ENCODE measurements around the gene NPAS3.

Gene NPAS3

GRCh38 chr14:33188880-33189279 lies 250.2 kb downstream of the NPAS3 start:
- no peak for DNase-seq

DNA sequence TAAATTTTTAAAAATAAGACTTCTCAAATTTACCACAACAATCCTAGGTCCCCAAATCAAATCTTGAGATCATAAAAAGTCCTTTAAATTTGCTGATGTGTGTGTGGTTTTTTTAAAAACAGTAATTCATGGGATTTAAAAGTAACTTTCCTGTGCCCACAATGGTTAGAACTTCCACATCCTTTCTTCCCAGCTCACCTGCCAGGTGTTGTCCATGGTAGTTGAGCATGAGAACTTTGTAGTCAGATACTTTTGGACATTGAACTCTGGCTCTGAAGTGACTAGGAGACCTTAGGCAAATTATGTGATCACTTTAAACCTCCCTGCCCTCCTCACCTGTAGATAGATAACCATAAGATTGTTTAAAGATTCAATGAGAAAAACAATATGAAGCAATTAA lies 253.2 kb downstream of the NPAS3 start:
- DNase-seq: no peak

DNA sequence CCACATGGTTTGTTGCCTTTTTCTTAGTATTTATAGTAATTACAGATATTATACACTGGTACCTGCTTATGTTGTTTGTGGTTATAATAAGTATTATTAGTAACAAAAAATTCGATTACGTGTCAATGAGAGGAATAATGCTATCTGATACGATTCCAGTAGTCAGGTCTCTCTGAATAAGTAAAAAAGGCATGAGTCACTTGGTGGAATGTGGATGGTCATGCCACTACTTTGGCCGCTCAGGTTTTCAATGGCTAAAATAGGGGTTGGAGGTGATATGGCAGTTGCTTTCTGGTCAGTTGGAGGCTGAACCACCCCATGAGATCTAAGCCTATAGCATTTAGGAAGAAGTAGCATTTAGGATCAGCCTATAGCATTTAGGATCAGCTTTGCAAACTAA lies 255.9 kb downstream of the NPAS3 start:
- no peak for DNase-seq

- no peak for DNase-seq
Measured at GRCh38 chr14:33198684-33199083, 260.0 kb downstream of the NPAS3 start.

DNA sequence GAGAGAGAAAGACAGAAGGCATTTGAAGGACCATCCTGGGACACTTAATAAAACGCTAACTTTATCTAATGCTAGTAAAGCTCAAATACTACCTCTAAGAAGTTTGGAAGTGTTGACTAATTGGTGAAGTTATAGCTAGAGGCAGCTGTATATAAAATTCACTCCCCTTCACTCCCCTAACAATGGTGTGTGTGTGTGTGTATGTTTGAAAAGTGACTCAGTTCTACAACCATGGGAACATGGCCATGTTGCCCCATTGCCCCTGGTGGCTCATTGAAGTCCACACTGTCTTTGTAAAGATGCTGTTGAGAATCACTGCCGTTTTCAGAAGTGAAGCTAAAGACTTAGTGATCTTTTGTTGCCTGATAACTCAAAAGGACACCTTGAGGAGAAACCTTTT lies 262.4 kb downstream of the NPAS3 start:
- DNase-seq: no peak

DNA sequence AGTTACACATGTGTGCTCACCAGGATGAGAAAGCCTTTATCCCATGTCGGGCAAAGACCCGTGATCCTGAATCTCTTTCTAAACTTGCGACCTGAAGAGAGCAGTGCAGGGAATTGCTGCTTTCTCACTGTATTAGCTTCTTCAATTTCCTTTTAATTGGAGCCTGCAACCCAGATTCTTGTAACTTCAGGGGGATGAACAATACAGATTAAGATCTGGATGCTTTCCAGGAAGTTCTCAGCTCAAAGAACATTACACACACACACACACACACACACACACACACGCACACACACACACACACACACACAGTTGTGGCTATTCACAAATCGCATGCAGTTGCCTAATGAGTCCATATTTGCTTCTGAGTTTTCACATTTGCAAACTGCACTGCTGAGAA lies 268.3 kb downstream of the NPAS3 start:
- no peak for DNase-seq

GRCh38 chr14:33207467-33208017 lies 268.9 kb downstream of the NPAS3 start:
- DNase-seq: no peak

DNA sequence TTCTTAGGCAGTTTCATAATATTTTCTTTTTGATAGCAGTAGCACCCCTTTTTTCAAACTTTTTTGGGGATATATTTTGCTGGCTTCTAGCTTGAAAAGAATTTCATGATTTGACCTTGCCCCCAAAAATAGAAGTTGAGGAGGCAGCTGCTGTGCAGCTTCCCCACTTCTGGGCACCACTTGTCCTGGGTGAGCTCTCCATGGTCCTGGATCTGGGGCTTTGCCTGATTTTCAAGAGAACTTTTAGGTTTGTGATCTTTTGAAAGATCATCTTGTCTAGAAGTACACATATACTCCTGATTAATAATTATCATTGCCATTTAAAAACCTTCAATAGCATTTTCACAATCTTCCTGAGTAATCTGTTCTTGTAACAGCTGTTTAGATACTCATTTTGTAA lies 271.6 kb downstream of the NPAS3 start:
- DNase-seq: no peak

DNA sequence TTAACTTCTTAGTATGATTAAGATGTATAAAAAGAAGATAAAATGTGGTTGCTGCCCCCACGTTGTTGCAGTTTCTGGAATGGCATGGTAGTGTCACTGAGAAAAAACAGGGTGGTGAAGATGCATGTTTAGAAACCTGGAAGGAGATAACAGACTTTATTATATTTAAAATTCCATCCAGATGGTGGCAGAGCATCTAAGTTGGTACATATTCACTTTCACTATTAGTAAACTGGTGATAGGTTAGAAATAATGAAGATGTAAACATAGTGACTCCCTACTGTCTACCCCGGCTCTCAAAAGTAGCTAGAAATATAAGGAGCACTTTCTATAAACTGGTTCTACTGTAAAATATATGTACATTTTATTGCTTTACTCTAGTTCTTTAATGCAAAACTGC lies 279.3 kb downstream of the NPAS3 start:
- no peak for DNase-seq

DNA sequence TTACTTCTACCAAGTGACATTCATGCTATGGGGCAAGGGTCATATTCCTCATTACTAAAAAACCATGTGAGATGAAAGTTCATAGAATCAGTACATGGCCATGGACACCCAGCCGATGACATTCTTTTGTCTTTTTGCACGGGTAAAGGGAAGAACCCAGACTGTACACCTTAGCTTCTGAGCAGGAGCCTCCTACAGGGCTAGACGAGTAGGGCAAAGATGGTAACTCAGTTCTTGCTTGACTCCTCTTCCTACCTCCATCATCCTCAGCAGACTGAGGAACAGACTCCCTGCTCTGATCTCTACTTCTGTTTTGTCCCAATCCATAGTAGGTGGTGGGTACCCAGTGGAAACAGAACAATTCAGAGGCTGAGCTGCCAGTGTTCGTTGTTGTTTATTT lies 281.3 kb downstream of the NPAS3 start:
- no peak for DNase-seq

GRCh38 chr14:33229269-33229929 lies 290.7 kb downstream of the NPAS3 start:
- DNase-seq: no peak

- no peak for DNase-seq
Measured at GRCh38 chr14:33230021-33230420, 291.3 kb downstream of the NPAS3 start.

DNA sequence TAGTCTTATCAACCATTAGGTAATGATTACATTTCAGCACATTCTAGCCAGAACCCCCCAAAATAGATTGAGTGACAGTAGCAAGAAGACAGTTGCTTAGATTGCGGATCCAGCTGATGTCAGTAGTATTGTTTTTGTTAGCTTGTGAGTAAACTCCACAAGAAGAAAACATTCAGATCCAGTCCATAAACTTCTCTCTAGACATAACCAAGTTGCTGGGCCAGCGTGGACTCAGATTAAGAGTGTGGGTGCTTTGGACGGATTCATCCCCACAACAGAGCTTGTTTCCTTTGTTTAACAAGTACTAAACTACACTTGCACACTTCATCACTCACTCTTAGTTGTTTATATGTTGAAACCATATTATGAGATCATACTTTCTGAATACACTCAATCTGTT lies 293.4 kb downstream of the NPAS3 start:
- DNase-seq: no peak

GRCh38 chr14:33237115-33237740 lies 298.5 kb downstream of the NPAS3 start:
- DNase-seq: no peak

- no peak for DNase-seq
Measured at GRCh38 chr14:33239465-33239864, 300.8 kb downstream of the NPAS3 start.

GRCh38 chr14:33240466-33240865 lies 301.8 kb downstream of the NPAS3 start:
- DNase-seq: no peak

- DNase-seq: no peak
Measured at GRCh38 chr14:33241331-33241730, 302.7 kb downstream of the NPAS3 start.

- no peak for DNase-seq
Measured at GRCh38 chr14:33249233-33249820, 310.6 kb downstream of the NPAS3 start.

- DNase-seq: no peak
Measured at GRCh38 chr14:33250963-33251362, 312.3 kb downstream of the NPAS3 start.

- DNase-seq: no peak
Measured at GRCh38 chr14:33254342-33254741, 315.7 kb downstream of the NPAS3 start.

DNA sequence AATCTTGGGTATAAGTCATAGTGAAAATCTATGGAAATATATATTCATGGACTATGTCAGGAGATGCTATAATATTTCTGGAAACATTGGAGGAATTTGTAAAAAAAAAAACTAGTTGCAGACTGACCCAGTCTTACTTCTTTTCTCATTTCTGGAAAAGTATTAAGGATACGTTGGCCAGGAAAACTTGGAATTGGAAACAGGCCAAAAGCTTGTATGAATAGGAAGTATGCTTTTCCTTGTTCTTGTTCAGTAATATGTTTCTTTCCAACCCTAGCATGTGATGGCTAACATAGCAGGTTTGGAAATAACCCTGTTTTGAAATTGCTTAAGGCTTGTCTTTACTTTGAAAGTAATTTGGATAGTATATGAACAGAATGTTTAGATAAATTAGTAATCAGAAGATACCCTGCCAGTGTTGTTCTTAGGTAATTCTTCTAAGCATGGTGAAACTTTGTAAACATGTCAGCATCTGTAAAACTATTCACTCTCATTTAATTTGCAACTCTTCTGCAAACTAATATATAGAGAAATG lies 316.2 kb downstream of the NPAS3 start:
- DNase-seq: no peak

- no peak for DNase-seq
Measured at GRCh38 chr14:33257796-33258195, 319.1 kb downstream of the NPAS3 start.

- no peak for DNase-seq
Measured at GRCh38 chr14:33259764-33260163, 321.1 kb downstream of the NPAS3 start.

- no peak for DNase-seq
Measured at GRCh38 chr14:33271216-33271615, 332.5 kb downstream of the NPAS3 start.

All from stimulated activated CD4-positive, alpha-beta T cell treated with anti-CD3 and anti-CD28 coated beads, Interleukin-4, amount 100 ng/mL, for 4 hours (primary cell).